HG02981 (cell line): ENCODE data around the gene SPECC1L.

Experiments used
- ATAC-seq: cut with Tn5 transposase; IDR thresholded peaks from one replicate; pipeline ENCODE4 v1.9.1; 2021; ENCODE audit warnings: mild to moderate bottlenecking, moderate library complexity; ENCODE audit not compliant: unreplicated experiment

The SPECC1L gene

GRCh38 chr22:24424901-24425775 lies 154.5 kb downstream of the SPECC1L start:
- ATAC-seq: no peak

GRCh38 chr22:24426436-24426835 lies 155.8 kb downstream of the SPECC1L start:
- ATAC-seq: no peak

- ATAC-seq: no peak
These were observed 156.3 kb downstream of the SPECC1L start for GRCh38 chr22:24426851-24427499.

GRCh38 chr22:24427500-24428164 lies 157.0 kb downstream of the SPECC1L start, which contains the start of gene ADORA2A:
Gene ADORA2A (plus strand): TSS chr22:24427599. CDS start chr22:24433405, 5,806 bp downstream.
- peak; percentile 57 for ATAC-seq

GRCh38 chr22:24428751-24429410 lies 158.2 kb downstream of the SPECC1L start:
- ATAC-seq: no peak

- no peak for ATAC-seq
These were observed 159.1 kb downstream of the SPECC1L start for GRCh38 chr22:24429411-24430365.

- no peak for ATAC-seq
These were observed 160.0 kb downstream of the SPECC1L start for GRCh38 chr22:24430431-24431308.

- ATAC-seq: no peak
These were observed 160.8 kb downstream of the SPECC1L start for GRCh38 chr22:24431309-24432034.

GRCh38 chr22:24432059-24432853 lies 161.6 kb downstream of the SPECC1L start:
- ATAC-seq: no peak

- no peak for ATAC-seq
These were observed 162.6 kb downstream of the SPECC1L start for GRCh38 chr22:24433001-24433827.

- ATAC-seq: peak; percentile 71
These were observed 163.3 kb downstream of the SPECC1L start for GRCh38 chr22:24433828-24434470.

GRCh38 chr22:24434471-24435322 lies 164.1 kb downstream of the SPECC1L start:
- ATAC-seq: peak; percentile 53

- ATAC-seq: no peak
These were observed 164.7 kb downstream of the SPECC1L start for GRCh38 chr22:24435323-24435645.

- no peak for ATAC-seq
These were observed 165.3 kb downstream of the SPECC1L start for GRCh38 chr22:24435861-24436371.

- no peak for ATAC-seq
These were observed 165.9 kb downstream of the SPECC1L start for GRCh38 chr22:24436553-24436952.
